K562 (cell line): ENCODE data around the gene CRTC3. TPM values are rescaled to one million over a fixed set of nuclear protein-coding genes. Genes with fewer than 3 reads are reported as not detected.

Experiments
- ATAC-seq: fragments of 200-7000 bp; cut with Tn5 transposase; 3 replicates; pipeline ENCODE4 v1.9.1; 2020; ENCODE audit warnings: moderate library complexity
- BruUV-seq: library from RNA; stranded (reverse); fragments of 400-500 nt; replicated peaks from 2 replicates; lab custom pipeline; 2021; lab: Mats Ljungman, UMichigan
- CTCF ChIA-PET: fragments of 300-600 bp; formaldehyde crosslinking; extraction: SDS; loops from one replicate; lab custom pipeline; 2021; ENCODE audit warnings: low intra/inter-chr PET ratio; lab: Yijun Ruan, JAX
- POLR2A ChIA-PET: fragments of 300-600, 350-650 bp; sonication (Branson Sonifier 250); formaldehyde crosslinking; extraction: SDS; loops from one replicate; lab custom pipeline; 2021; ENCODE audit warnings: antibody characterized with exemption, inconsistent platforms; lab: Yijun Ruan, JAX
- DNase-seq, 4 experiments: peaks; one replicate each; pipeline versions ENCODE4 v3.0.0 to v3.0.0-alpha.2; 2011 to 2018; ENCODE audit warnings: low spot score in 3 of 4, mixed read lengths in 3 of 4; ENCODE audit errors: extremely low read depth in 1 of 4
- FAIRE-seq: peaks from 2 replicates; lab custom pipeline; 2011; peaks lifted over from hg19 to GRCh38; lab: Jason Lieb, UNC
- H2AFZ ChIP-seq: 2 replicates; pipeline ENCODE4 v1.6.0; 2011; ENCODE audit warnings: low read depth, low read length, control low read depth, inconsistent platforms
- H3K27ac ChIP-seq: fragments of 200-600 bp; 3 replicates; pipeline ENCODE4 v1.8.0; 2011; ENCODE audit warnings: low read depth, mild to moderate bottlenecking, control low read depth, inconsistent platforms, low read length, moderate library complexity, mixed read lengths; ENCODE audit errors: extremely low read depth
- H3K27me3 ChIP-seq, 2 experiments: fragments of 300-600 bp in 1 of 2; 2 replicates in 1 of 2; 3 replicates in 1 of 2; pipeline versions ENCODE4 v1.6.0 to v1.8.0; 2011; ENCODE audit warnings: inconsistent platforms in 2 of 2, low read length in 2 of 2, mild to moderate bottlenecking in 1 of 2, mixed read lengths in 1 of 2, moderate library complexity in 1 of 2; ENCODE audit not compliant: control insufficient read depth in 2 of 2, insufficient read depth in 2 of 2
- H3K36me3 ChIP-seq: fragments of 300-600 bp; 3 replicates; pipeline ENCODE4 v1.8.0; 2011; ENCODE audit warnings: mild to moderate bottlenecking, low read length, inconsistent platforms; ENCODE audit not compliant: control insufficient read depth, insufficient read depth
- H3K4me1 ChIP-seq, 2 experiments: fragments of 200-600 bp in 1 of 2; replicated peaks in 1 of 2; 2 replicates in 1 of 2; 3 replicates in 1 of 2; pipeline versions ENCODE4 v1.5.1 to v1.8.0; 2011; ENCODE audit warnings: inconsistent platforms in 2 of 2, low read length in 2 of 2, mild to moderate bottlenecking in 1 of 2, mixed read lengths in 1 of 2, moderate library complexity in 1 of 2; ENCODE audit not compliant: control insufficient read depth in 2 of 2, insufficient read depth in 2 of 2
- H3K4me2 ChIP-seq: 2 replicates; pipeline ENCODE4 v1.6.1; 2011; ENCODE audit warnings: low read length, control low read depth, inconsistent platforms, mixed read lengths; ENCODE audit not compliant: insufficient read depth
- H3K4me3 ChIP-seq: fragments of 200-600 bp; sonication (generic), shearing (Covaris generic); 2 replicates; pipeline ENCODE4 v1.5.1; 2016; ENCODE audit warnings: control low read depth, inconsistent platforms
- H3K79me2 ChIP-seq: fragments of 200-600 bp; 3 replicates; pipeline ENCODE4 v1.8.0; 2011; ENCODE audit warnings: low read length, inconsistent platforms; ENCODE audit not compliant: control insufficient read depth, insufficient read depth
- H3K9ac ChIP-seq, 2 experiments: 2 replicates each; pipeline versions ENCODE4 v1.6.0 to v1.6.1; 2011; ENCODE audit warnings: low read depth in 2 of 2, low read length in 2 of 2, control low read depth in 1 of 2, inconsistent platforms in 1 of 2, mild to moderate bottlenecking in 1 of 2, mixed read lengths in 1 of 2; ENCODE audit not compliant: insufficient read depth in 1 of 2
- H3K9me1 ChIP-seq: one replicate; pipeline ENCODE4 v1.6.0; 2011; ENCODE audit warnings: inconsistent platforms, mild to moderate bottlenecking, low read length, moderate library complexity; ENCODE audit not compliant: control insufficient read depth, insufficient read depth
- H3K9me3 ChIP-seq: replicated peaks from 2 replicates; pipeline ENCODE4 v1.5.1; 2011; ENCODE audit warnings: low read depth, low read length, inconsistent platforms; ENCODE audit not compliant: control insufficient read depth, insufficient read depth
- H4K20me1 ChIP-seq: replicated peaks from 2 replicates; pipeline ENCODE4 v1.6.1; 2011; ENCODE audit warnings: low read length, inconsistent platforms, mixed read lengths; ENCODE audit not compliant: control insufficient read depth, insufficient read depth
- CTCF ChIP-seq, 3 experiments: IDR thresholded peaks in 2 of 3; conservative IDR thresholded peaks in 1 of 3; 2 replicates each; pipeline ENCODE4 v1.5.1; 2011 to 2012; ENCODE audit warnings: low read length in 3 of 3, mild to moderate bottlenecking in 3 of 3, control low read depth in 2 of 3, improper control_type of control experiment in 1 of 3, inconsistent platforms in 1 of 3, low read depth in 1 of 3, mixed read lengths in 1 of 3, moderate library complexity in 1 of 3; ENCODE audit not compliant: insufficient read depth in 2 of 3
- CTCFL ChIP-seq: IDR thresholded peaks from 2 replicates; pipeline ENCODE4 v1.6.1; 2011; ENCODE audit warnings: borderline replicate concordance, low read depth, mild to moderate bottlenecking, moderate library complexity, low read length; ENCODE audit not compliant: insufficient read depth, poor library complexity, severe bottlenecking
- TEAD2 ChIP-seq: fragments of 450-650 bp; IDR thresholded peaks from 2 replicates; pipeline ENCODE4 v1.6.1; 2016; ENCODE audit warnings: missing genetic modification characterization, control low read depth, missing compliant biosample characterization
- THAP7 ChIP-seq: fragments of 250-450 bp; sonication (Bioruptor Pico); IDR thresholded peaks from 2 replicates; pipeline ENCODE4 v1.5.0; 2021
- ZC3H11A ChIP-seq: IDR thresholded peaks from 2 replicates; pipeline ENCODE4 v1.6.1; 2012; ENCODE audit warnings: low read depth, low read length, improper control_type of control experiment
- ZNF561 ChIP-seq: fragments of 450-650 bp; formaldehyde crosslinking; conservative IDR thresholded peaks from 2 replicates; pipeline ENCODE4 v1.4.0; 2020; ENCODE audit warnings: mild to moderate bottlenecking, moderate library complexity
- WGBS: fragments of 100-300 bp; shearing (Covaris generic); methylation state at CpG from one replicate; pipeline ENCODE4 v1.1.6; 2016; ENCODE audit warnings: low coverage, mixed read lengths; ENCODE audit not compliant: insufficient coverage; ENCODE audit errors: missing lambda C conversion rate; 5-methylcytosine and 5-hydroxymethylcytosine counted together
- in situ Hi-C: fragments of 300-500 bp; cut with MboI; formaldehyde crosslinking; loops from 4 replicates; pipeline ENCODE4 v1.15.0; 2018; ENCODE audit warnings: inconsistent platforms, mixed read lengths
- intact Hi-C: fragments of 100-400 bp; cut with micrococcal nuclease; formaldehyde crosslinking; loops from 2 replicates; pipeline ENCODE4 v1.14.2; 2022
- polyA plus RNA-seq, 8 experiments: library from polyadenylated mRNA; depleted of rRNA in 4 of 8; stranded (reverse) in 5 of 8; unstranded in 3 of 8; fragments of >200 nt; fragmentation: Nextera tagmentation in 2 of 8; fragmentation: Illumina TruSeq in 1 of 8; extraction: Ambion mirVana in 2 of 8; extraction: Trizol in 1 of 8; gene quantifications; 2 replicates each; pipeline versions ENCODE4 v1.2.1 to v1.2.3, GENCODE V29; 2011 to 2014; ENCODE audit warnings: inconsistent platforms in 1 of 8, missing spikeins in 1 of 8
- total RNA-seq, 7 experiments: library from RNA; depleted of rRNA in 6 of 7; stranded (reverse); fragments of >200 nt in 6 of 7; fragmentation: Illumina TruSeq in 2 of 7; extraction: Trizol in 2 of 7; gene quantifications; 2 replicates each; pipeline versions ENCODE4 v1.2.1 to v1.2.3, GENCODE V29; 2011 to 2021; ENCODE audit warnings: low replicate concordance in 1 of 7

CRTC3 gene
- total and polyA plus RNA-seq, 9 of the 15 experiments (the other 6 are each of a cell fraction or from before 2014, with no cell fraction given) = 1.2 to 19.0 (median 11.6) TPM

GRCh38 chr15:90638201-90638691 lies 108.5 kb downstream of the CRTC3 start:
- Histone ChIP-seq H3K4me1 (no peaks in the 10 kb centered on the region; a peak in 1 of 5 replicates), H3K9me1 (no peaks in the 10 kb centered on the region), H3K36me3 (peaks cover 47% of the 10 kb centered on the region; the same call in 2 of the 3 replicates), H3K27ac (no peak overlapping the region), H3K9me3 (peaks cover 2% of the 10 kb centered on the region; the same call in 1 of the 2 replicates), H3K4me3 (no peak overlapping the region), H4K20me1 (no peaks in the 10 kb centered on the region)
- DNase-seq = no peak
- CTCF ChIA-PET = no interaction called here
- no TSS peak for BruUV-seq
- TF ChIP-seq TEAD2 (tag) (no peak), ZC3H11A (no peak), ZNF561 (no peak)
- TF ChIP-seq, all 486 proteins: peak for 0
- POLR2A ChIA-PET = interaction anchor here (0.5 to 0.8 kb wide), 4 partner anchors 24 to 362 kb away, joined by 3 read pairs; no protein-coding TSS in a partner anchor
- FAIRE-seq (no peak), ATAC-seq (no peak; the same call in 2 of the 3 replicates)
- intact Hi-C loops (no loop called here), in situ Hi-C loops (no loop called here)
- Histone ChIP-seq H3K79me2 (no peaks in the 10 kb centered on the region), H2AFZ (no peak overlapping the region), H3K27me3 (no peaks in the 10 kb centered on the region), H3K9ac (no peak overlapping the region), H3K4me2 (no peak overlapping the region)
- 78% methylated on average over 9 of the region's 12 CpGs for WGBS

- Histone ChIP-seq H3K9me1 (no peaks in the 10 kb centered on the region), H2AFZ (no peak overlapping the region), H4K20me1 (no peaks in the 10 kb centered on the region), H3K4me3 (no peak overlapping the region), H3K4me2 (no peak overlapping the region), H3K79me2 (no peaks in the 10 kb centered on the region), H3K4me1 (no peaks in the 10 kb centered on the region; a peak in 1 of 5 replicates), H3K9ac (no peak overlapping the region), H3K9me3 (peaks cover 2% of the 10 kb centered on the region; the same call in 1 of the 2 replicates)
- POLR2A ChIA-PET = interaction anchor here (0.8 kb wide), 1 partner anchor 109 kb away, joined by 3 read pairs; no protein-coding TSS in a partner anchor
- in situ Hi-C loops = no loop called here
- ATAC-seq = 0 out of 3 replicates have a peak, but pooled peaks have one; percentile 35
- no peak for FAIRE-seq
- no TSS peak for BruUV-seq
- no peak for DNase-seq
- 0 out of 6 replicates have a peak, but pooled peaks of 2 of the 3 experiments have one; percentile 8 to 12 for TF ChIP-seq CTCF (IDR thresholded peaks at IDR 0.05 in 2 of 3, conservative IDR thresholded peaks at IDR 0.05 in 1 of 3; ENCODE audit: insufficient read depth in 2 of 3, low read depth in 1 of 3, low read length in 3 of 3)
- TF ChIP-seq CTCFL = peak; percentile 10
- TF ChIP-seq THAP7 (CRISPR knock-in tag) = no peak
- TF ChIP-seq, all 486 proteins: peak for 2
- H3K36me3 ChIP-seq = peaks cover 45% of the 10 kb centered on the region; the same call in 2 of the 3 replicates
- no peak overlapping the region for H3K27ac ChIP-seq
- WGBS = 93% methylated on average over 11 of the region's 11 CpGs
- intact Hi-C loops = no loop called here
- H3K27me3 ChIP-seq = no peaks in the 10 kb centered on the region
- CTCF ChIA-PET = no interaction called here
Observed at GRCh38 chr15:90638963-90639362, 109.2 kb downstream of the CRTC3 start.
